Cardiac fibroblast (primary cell): ENCODE data around the gene RPN2.

Experiments used
- DNase-seq, 2 donors: peaks; one replicate each; pipeline versions ENCODE4 v3.0.0 to v3.0.0-alpha.2; 2010; ENCODE audit warnings: low read depth in 2 of 2
- H3K4me3 ChIP-seq, 2 donors: replicated peaks in 1 of 2; 1 replicate in 1 of 2; 2 replicates in 1 of 2; pipeline ENCODE4 v1.5.1; 2011; ENCODE audit warnings: low read depth in 2 of 2, low read length in 2 of 2, mild to moderate bottlenecking in 2 of 2, moderate library complexity in 1 of 2
- CTCF ChIP-seq: IDR thresholded peaks from one replicate; pipeline ENCODE4 v1.5.1; 2011; ENCODE audit warnings: low read depth, mild to moderate bottlenecking, low read length, inconsistent platforms

The RPN2 gene

GRCh38 chr20:37249304-37249703, 70.2 kb downstream of the RPN2 start:
- TF ChIP-seq CTCF = no peak
- DNase-seq = no peak
- H3K4me3 ChIP-seq = no peak overlapping the region

- TF ChIP-seq CTCF = no peak
- H3K4me3 ChIP-seq = no peak overlapping the region
- no peak for DNase-seq
These were observed 72.8 kb downstream of the RPN2 start for GRCh38 chr20:37251825-37252477.

GRCh38 chr20:37253087-37253486, 74.0 kb downstream of the RPN2 start:
- no peak for TF ChIP-seq CTCF
- H3K4me3 ChIP-seq = no peak overlapping the region
- no peak for DNase-seq

- no peak for DNase-seq
- no peak overlapping the region for H3K4me3 ChIP-seq
- TF ChIP-seq CTCF = no peak
These were observed 75.2 kb downstream of the RPN2 start for GRCh38 chr20:37254114-37254878.

GRCh38 chr20:37256286-37256685, 77.2 kb downstream of the RPN2 start:
- no peak for TF ChIP-seq CTCF

GRCh38 chr20:37257530-37257929, 78.4 kb downstream of the RPN2 start:
- TF ChIP-seq CTCF = no peak
- no peak overlapping the region for H3K4me3 ChIP-seq
- no peak for DNase-seq

More at GRCh38 chr20:37256286-37256685, 77.2 kb downstream of the RPN2 start:
- no peak overlapping the region for H3K4me3 ChIP-seq
- DNase-seq = no peak
